ENCODE results near the gene GZMM.

GZMM gene

GRCh38 chr19:556611-557382, 12.9 kb downstream of the GZMM start:
- Mint-ChIP-seq H3K36me3 (ENCODE audit: low read depth) (peaks cover 19% of the 10 kb centered on the region), H3K4me3 (no peak overlapping the region), H3K27me3 (ENCODE audit: low read depth, poor library complexity) (peaks cover 11% of the 10 kb centered on the region), H3K27ac (no peak overlapping the region), H3K9me3 (peaks cover 16% of the 10 kb centered on the region), H3K4me1 (peaks cover 24% of the 10 kb centered on the region)
- no peak for TF ChIP-seq CTCF (IDR thresholded peaks at IDR 0.05)
- DNase-seq, result no peak

- peaks cover 35% of the 10 kb centered on the region for H3K36me3 Mint-ChIP-seq (ENCODE audit: low read depth)
- peaks cover 15% of the 10 kb centered on the region for H3K27me3 Mint-ChIP-seq (ENCODE audit: low read depth, poor library complexity)
- H3K4me1 Mint-ChIP-seq, result peaks cover 23% of the 10 kb centered on the region
- peak overlapping the region; percentile 98 for H3K27ac Mint-ChIP-seq
- peaks cover 32% of the 10 kb centered on the region for H3K9me3 Mint-ChIP-seq
- peak overlapping the region; percentile 44 for H3K4me3 Mint-ChIP-seq
- no peak for DNase-seq
- TF ChIP-seq CTCF (IDR thresholded peaks at IDR 0.05), result no peak
Observed at GRCh38 chr19:558770-559439, 15.1 kb downstream of the GZMM start.

- Mint-ChIP-seq H3K27me3 (ENCODE audit: low read depth, poor library complexity) (peaks cover 12% of the 10 kb centered on the region), H3K9me3 (peaks cover 32% of the 10 kb centered on the region), H3K27ac (peak overlapping the region; percentile 99), H3K36me3 (ENCODE audit: low read depth) (peaks cover 35% of the 10 kb centered on the region), H3K4me3 (no peak overlapping the region), H3K4me1 (peaks cover 23% of the 10 kb centered on the region)
- no peak for DNase-seq
- TF ChIP-seq CTCF (IDR thresholded peaks at IDR 0.05), result no peak
Observed at GRCh38 chr19:560121-560520, 16.3 kb downstream of the GZMM start.

- Mint-ChIP-seq H3K4me3 (peak overlapping the region; percentile 67), H3K27ac (peak overlapping the region; percentile 97)
Observed at GRCh38 chr19:566403-566802, 22.6 kb downstream of the GZMM start.

GRCh38 chr19:566844-567243, 23.0 kb downstream of the GZMM start:
- peaks cover 31% of the 10 kb centered on the region for H3K4me1 Mint-ChIP-seq
- DNase-seq, result no peak
- peak overlapping the region; percentile 67 for H3K4me3 Mint-ChIP-seq
- H3K27me3 Mint-ChIP-seq (ENCODE audit: low read depth, poor library complexity), result peaks cover 7% of the 10 kb centered on the region
- peaks cover 39% of the 10 kb centered on the region for H3K9me3 Mint-ChIP-seq
- H3K27ac Mint-ChIP-seq, result peak overlapping the region; percentile 97
- TF ChIP-seq CTCF (IDR thresholded peaks at IDR 0.05), result no peak
- H3K36me3 Mint-ChIP-seq (ENCODE audit: low read depth), result peaks cover 39% of the 10 kb centered on the region

More at GRCh38 chr19:566403-566802, 22.6 kb downstream of the GZMM start:
- H3K36me3 Mint-ChIP-seq (ENCODE audit: low read depth), result peaks cover 44% of the 10 kb centered on the region
- peaks cover 7% of the 10 kb centered on the region for H3K27me3 Mint-ChIP-seq (ENCODE audit: low read depth, poor library complexity)
- peaks cover 43% of the 10 kb centered on the region for H3K9me3 Mint-ChIP-seq
- no peak for DNase-seq
- peaks cover 30% of the 10 kb centered on the region for H3K4me1 Mint-ChIP-seq
- no peak for TF ChIP-seq CTCF (IDR thresholded peaks at IDR 0.05)

All from nephron progenitor cell (in vitro differentiated cells).